Endothelial cell of umbilical vein (primary cell): ENCODE data around the gene AK8.

Experiments
- CTCF ChIP-seq, 2 donors: IDR thresholded peaks; 1 replicate in 1 of 2; 2 replicates in 1 of 2; pipeline ENCODE4 v1.5.1; 2011; ENCODE audit warnings: low read length in 2 of 2, mild to moderate bottlenecking in 2 of 2, moderate library complexity in 2 of 2, control low read depth in 1 of 2, inconsistent platforms in 1 of 2, low read depth in 1 of 2; ENCODE audit not compliant: insufficient read depth in 1 of 2; ENCODE audit errors: extremely low read depth in 1 of 2
- EZH2 ChIP-seq: IDR thresholded peaks from 2 replicates; pipeline ENCODE4 v1.6.1; 2012; ENCODE audit warnings: borderline replicate concordance, low read depth, mild to moderate bottlenecking, moderate library complexity, low read length, inconsistent platforms; ENCODE audit not compliant: severe bottlenecking
- FOS ChIP-seq: IDR thresholded peaks from 2 replicates; pipeline ENCODE4 v1.6.1; 2011; ENCODE audit warnings: mild to moderate bottlenecking, low read length, moderate library complexity, borderline replicate concordance; ENCODE audit not compliant: insufficient read depth
- GATA2 ChIP-seq: IDR thresholded peaks from 2 replicates; pipeline ENCODE4 v1.7.0; 2011; ENCODE audit warnings: low read depth, mild to moderate bottlenecking, moderate library complexity, mixed read lengths, low read length; ENCODE audit not compliant: insufficient read length, insufficient read depth
- JUN ChIP-seq: IDR thresholded peaks from 2 replicates; pipeline ENCODE4 v1.6.1; 2011; ENCODE audit warnings: borderline replicate concordance, low read depth; ENCODE audit not compliant: insufficient read length, insufficient read depth
- POLR2A ChIP-seq: IDR thresholded peaks from 2 replicates; pipeline ENCODE4 v1.6.1; 2012; ENCODE audit warnings: low read depth, mild to moderate bottlenecking, control low read depth, low read length
- POLR2AphosphoS5 ChIP-seq: IDR thresholded peaks from 2 replicates; pipeline ENCODE4 v1.6.1; 2012; ENCODE audit warnings: low read depth, mild to moderate bottlenecking, control low read depth, low read length, moderate library complexity; ENCODE audit not compliant: insufficient read depth

- no peak for TF ChIP-seq CTCF (IDR thresholded peaks at IDR 0.05; ENCODE audit: extremely low read depth in 1 of 2, insufficient read depth in 1 of 2, low read depth in 1 of 2, low read length in 2 of 2)
- TF ChIP-seq GATA2 = no peak
- TF ChIP-seq POLR2AphosphoS5 = no peak
- TF ChIP-seq EZH2 = no peak
- no peak for TF ChIP-seq POLR2A
- no peak for TF ChIP-seq JUN
- no peak for TF ChIP-seq FOS
Observed at GRCh38 chr9:132828201-132828770, 49.8 kb downstream of the AK8 start.
